ENCODE measurements around the gene C15orf39. TPM values are rescaled to one million over a fixed set of nuclear protein-coding genes. Genes with fewer than 3 reads are reported as not detected.

The C15orf39 gene
- total and polyA plus RNA-seq, 2 experiments from 2014 or later = 5.1 to 12.5 TPM

GRCh38 chr15:75202251-75203016 lies 752 bp downstream of the C15orf39 start:
- peaks cover 22% of the 10 kb centered on the region for H3K4me1 ChIP-seq (ENCODE audit: insufficient read depth)
- H3K4me2 ChIP-seq (ENCODE audit: unreplicated experiment) = peak overlapping the region; percentile 91
- H3K4me3 ChIP-seq = peak overlapping the region; percentile 97
- H3K9me3 ChIP-seq (ENCODE audit: low read depth) = no peaks in the 10 kb centered on the region
- H3K79me2 ChIP-seq (ENCODE audit: insufficient read depth) = peaks cover 54% of the 10 kb centered on the region
- H3K27me3 ChIP-seq (replicated peaks; ENCODE audit: insufficient read depth) = no peaks in the 10 kb centered on the region
- WGBS, 2 experiments (ENCODE audit: low coverage in 1 of 2, low lambda C conversion rate in 2 of 2, missing lambda C conversion rate in 2 of 2) = 0 to 1% methylated on average over 56 to 57 of the region's 71 CpGs
- no peaks in the 10 kb centered on the region for H3K9me2 ChIP-seq (ENCODE audit: insufficient read depth)
- peak; percentile 95 for DNase-seq
- 0 out of 2 replicates have a peak overlapping the region, but pooled peaks have one; percentile 31 for H2AFZ ChIP-seq
- H3K9ac ChIP-seq = peak overlapping the region; percentile 100
- in situ Hi-C loops (cut with MboI) = no loop called here
- peak overlapping the region; percentile 98 for H3K27ac ChIP-seq
- TF ChIP-seq EZH2 (IDR thresholded peaks at IDR 0.05; ENCODE audit: insufficient read depth, poor library complexity, severe bottlenecking) (no peak), EZH2phosphoT487 (IDR thresholded peaks at IDR 0.05; ENCODE audit: insufficient read depth, low read depth) (no peak)
- H4K20me1 ChIP-seq (ENCODE audit: insufficient read depth) = 0 out of 2 replicates have a peak, but pooled peaks cover 6% of the 10 kb centered on the region
- no peaks in the 10 kb centered on the region for H3K36me3 ChIP-seq (ENCODE audit: low read depth)
- peaks cover 11% of the 10 kb centered on the region for H3F3A ChIP-seq (ENCODE audit: insufficient read depth)

- WGBS, 2 experiments (ENCODE audit: low coverage in 1 of 2, low lambda C conversion rate in 2 of 2, missing lambda C conversion rate in 2 of 2) = 9 to 11% methylated on average over 17 to 18 of the region's 18 CpGs
- no peaks in the 10 kb centered on the region for H3K9me2 ChIP-seq (ENCODE audit: insufficient read depth)
- peak overlapping the region; percentile 97 for H3K4me3 ChIP-seq
- DNase-seq = peak; percentile 53
- no peaks in the 10 kb centered on the region for H3K27me3 ChIP-seq (replicated peaks; ENCODE audit: insufficient read depth)
- in situ Hi-C loops (cut with MboI) = no loop called here
- 0 out of 2 replicates have a peak, but pooled peaks cover 6% of the 10 kb centered on the region for H4K20me1 ChIP-seq (ENCODE audit: insufficient read depth)
- H3K79me2 ChIP-seq (ENCODE audit: insufficient read depth) = peaks cover 62% of the 10 kb centered on the region
- no peaks in the 10 kb centered on the region for H3K9me3 ChIP-seq (ENCODE audit: low read depth)
- peak overlapping the region; percentile 100 for H3K9ac ChIP-seq
- TF ChIP-seq EZH2phosphoT487 (IDR thresholded peaks at IDR 0.05; ENCODE audit: insufficient read depth, low read depth) (no peak), EZH2 (IDR thresholded peaks at IDR 0.05; ENCODE audit: insufficient read depth, poor library complexity, severe bottlenecking) (no peak)
- no peaks in the 10 kb centered on the region for H3K36me3 ChIP-seq (ENCODE audit: low read depth)
- H3K4me2 ChIP-seq (ENCODE audit: unreplicated experiment) = peak overlapping the region; percentile 91
- H3K4me1 ChIP-seq (ENCODE audit: insufficient read depth) = peaks cover 22% of the 10 kb centered on the region
- peaks cover 11% of the 10 kb centered on the region for H3F3A ChIP-seq (ENCODE audit: insufficient read depth)
- no peak overlapping the region for H2AFZ ChIP-seq
- peak overlapping the region; percentile 98 for H3K27ac ChIP-seq
Measured at GRCh38 chr15:75203017-75203907, 1.6 kb downstream of the C15orf39 start.

DNA sequence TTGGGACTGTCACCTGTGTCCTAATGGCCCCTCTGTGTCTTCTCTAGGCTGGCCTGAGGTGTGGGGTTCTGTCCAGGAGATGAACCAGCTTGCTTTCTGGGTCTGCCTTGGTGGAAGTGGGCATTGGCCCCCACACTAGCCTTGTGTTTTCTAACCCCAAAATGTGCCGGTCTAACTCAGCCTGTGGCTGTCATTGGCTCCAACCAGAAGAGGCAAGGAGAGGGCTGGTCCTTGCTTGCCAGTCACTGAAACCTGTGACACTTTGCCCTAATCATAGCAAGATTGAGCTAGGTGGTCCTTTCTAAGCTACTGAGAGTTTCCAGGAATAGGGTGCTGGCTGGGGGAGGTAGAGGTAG lies 2.2 kb downstream of the C15orf39 start:
- H3K4me2 ChIP-seq (ENCODE audit: unreplicated experiment) = peak overlapping the region; percentile 91
- no peak overlapping the region for H2AFZ ChIP-seq
- peak overlapping the region; percentile 100 for H3K9ac ChIP-seq
- H3K4me1 ChIP-seq (ENCODE audit: insufficient read depth) = peaks cover 22% of the 10 kb centered on the region
- TF ChIP-seq EZH2 (IDR thresholded peaks at IDR 0.05; ENCODE audit: insufficient read depth, poor library complexity, severe bottlenecking) = no peak
- TF ChIP-seq EZH2phosphoT487 (IDR thresholded peaks at IDR 0.05; ENCODE audit: insufficient read depth, low read depth) = no peak
- DNase-seq = no peak
- peak overlapping the region; percentile 98 for H3K27ac ChIP-seq
- H4K20me1 ChIP-seq (ENCODE audit: insufficient read depth) = 0 out of 2 replicates have a peak, but pooled peaks cover 6% of the 10 kb centered on the region
- H3K9me2 ChIP-seq (ENCODE audit: insufficient read depth) = no peaks in the 10 kb centered on the region
- H3K9me3 ChIP-seq (ENCODE audit: low read depth) = no peaks in the 10 kb centered on the region
- peaks cover 68% of the 10 kb centered on the region for H3K79me2 ChIP-seq (ENCODE audit: insufficient read depth)
- H3K27me3 ChIP-seq (replicated peaks; ENCODE audit: insufficient read depth) = no peaks in the 10 kb centered on the region
- peak overlapping the region; percentile 97 for H3K4me3 ChIP-seq
- peaks cover 11% of the 10 kb centered on the region for H3F3A ChIP-seq (ENCODE audit: insufficient read depth)
- in situ Hi-C loops (cut with MboI) = no loop called here
- no peaks in the 10 kb centered on the region; the same call in 1 of the 2 replicates for H3K36me3 ChIP-seq (ENCODE audit: low read depth)
- WGBS, 2 experiments (ENCODE audit: low coverage in 1 of 2, low lambda C conversion rate in 2 of 2, missing lambda C conversion rate in 2 of 2) = 13 to 35% methylated on average over 1 of the region's 1 CpG

All from GM23248 (cell line).